MV-4-11 (cell line): Measurements from ENCODE around the gene ADAM23.

Experiments
- DNase-seq: peaks from one replicate; lab custom pipeline; 2025; lab: John Stamatoyannopoulos, UW

Gene ADAM23

DNA sequence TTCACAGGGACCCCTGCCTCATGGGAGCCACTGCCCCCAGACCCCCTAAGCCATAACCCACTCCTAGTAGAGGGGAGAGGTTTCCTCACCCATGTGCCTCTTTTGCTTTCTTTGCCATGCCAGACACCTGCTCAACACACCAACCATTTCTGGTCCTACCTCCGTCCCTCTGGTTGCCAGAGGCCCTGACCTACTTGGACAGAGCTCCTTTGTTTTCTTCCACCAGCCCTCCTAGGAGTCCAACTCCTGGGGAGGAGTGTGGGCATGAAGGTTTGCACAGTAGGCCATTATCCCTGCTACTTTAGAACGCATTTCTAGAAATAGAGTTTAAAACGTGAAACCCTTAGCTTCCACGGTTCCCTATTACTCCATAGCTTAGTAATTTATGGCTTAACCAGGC lies 122.3 kb downstream of the ADAM23 start:
- no peak for DNase-seq

DNA sequence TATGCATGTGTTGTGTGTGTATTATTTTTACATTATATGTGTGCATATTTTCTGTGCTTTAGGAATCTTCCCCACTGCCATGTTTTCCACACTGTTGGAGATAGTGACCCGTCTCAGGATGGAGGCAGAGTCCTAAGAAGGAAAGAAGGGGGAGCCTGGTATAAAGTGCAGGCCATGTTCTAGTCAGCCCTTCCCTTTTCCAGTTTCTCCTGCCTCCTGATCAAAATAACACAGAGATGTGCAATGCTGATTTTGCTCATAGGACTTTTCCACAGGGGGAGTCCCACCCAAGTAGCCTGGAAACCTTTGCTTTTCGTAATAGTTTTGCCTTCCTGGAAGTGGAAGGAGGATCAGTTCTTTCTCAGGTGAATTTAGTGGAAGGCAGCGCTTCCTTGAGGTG lies 126.1 kb downstream of the ADAM23 start:
- no peak for DNase-seq

GRCh38 chr2:206570199-206570598 lies 126.9 kb downstream of the ADAM23 start:
- DNase-seq, result no peak

GRCh38 chr2:206572725-206573124 lies 129.4 kb downstream of the ADAM23 start:
- DNase-seq, result peak; percentile 50

- DNase-seq, result no peak
These were observed 130.5 kb downstream of the ADAM23 start for GRCh38 chr2:206573793-206574192.

DNA sequence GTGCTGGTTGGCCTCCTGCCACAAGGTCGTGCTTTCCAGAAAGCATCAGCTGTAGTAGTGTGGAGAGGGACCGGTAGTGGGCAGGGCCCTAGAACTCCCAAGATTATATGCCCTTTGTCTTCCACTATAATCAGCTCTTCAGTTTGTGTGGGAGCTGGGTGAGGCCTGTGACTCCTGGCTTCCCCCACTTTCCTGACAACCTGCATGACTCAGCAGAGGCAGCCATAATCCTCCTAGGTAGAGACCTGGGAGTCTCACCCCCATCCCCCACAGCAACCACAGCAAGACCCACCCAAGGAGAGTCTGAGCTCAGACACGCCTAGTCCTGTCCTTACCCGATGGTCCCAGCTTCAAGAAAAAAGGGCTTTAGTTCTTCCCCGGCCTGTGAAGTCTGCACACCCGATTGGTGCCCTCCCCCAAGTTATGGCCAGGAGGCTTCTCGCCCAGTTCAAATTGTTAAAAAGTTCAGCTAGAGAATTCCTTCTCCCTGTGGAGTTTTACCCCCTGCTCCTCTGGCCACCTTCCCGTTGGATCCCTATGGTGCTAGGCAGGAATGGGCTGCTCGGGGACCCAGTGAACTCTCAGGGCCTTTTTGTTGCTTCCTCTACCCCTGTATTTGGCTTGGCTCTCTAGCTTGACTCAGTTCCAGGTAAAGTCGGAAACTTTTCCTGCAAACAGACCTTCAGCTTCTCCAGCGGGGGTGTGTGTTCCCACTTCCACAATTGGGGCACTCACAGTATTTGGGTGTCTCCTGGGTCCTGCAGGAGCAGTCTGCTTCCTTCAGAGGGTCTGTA lies 141.2 kb downstream of the ADAM23 start:
- no peak for DNase-seq

DNA sequence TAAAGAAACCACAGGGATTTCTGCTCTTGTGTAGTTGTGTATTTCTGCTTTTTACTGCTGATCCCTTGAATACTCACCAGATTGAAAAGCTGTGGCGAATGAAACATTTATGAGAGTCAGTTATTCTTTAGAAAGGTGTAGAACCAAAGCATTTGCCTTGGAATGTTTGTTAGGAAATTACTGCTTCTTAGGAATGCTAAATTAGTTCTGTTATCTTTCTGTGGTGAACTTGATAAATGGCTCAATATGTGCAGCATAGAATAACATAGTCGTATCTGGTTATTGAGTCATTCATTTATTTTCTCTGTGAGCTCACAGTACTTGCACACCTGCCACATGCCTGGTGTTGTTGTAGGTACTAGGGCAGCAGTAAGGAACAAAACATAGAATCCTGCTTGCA lies 142.0 kb downstream of the ADAM23 start:
- DNase-seq, result no peak

GRCh38 chr2:206586609-206587008 lies 143.3 kb downstream of the ADAM23 start:
- DNase-seq, result no peak

DNA sequence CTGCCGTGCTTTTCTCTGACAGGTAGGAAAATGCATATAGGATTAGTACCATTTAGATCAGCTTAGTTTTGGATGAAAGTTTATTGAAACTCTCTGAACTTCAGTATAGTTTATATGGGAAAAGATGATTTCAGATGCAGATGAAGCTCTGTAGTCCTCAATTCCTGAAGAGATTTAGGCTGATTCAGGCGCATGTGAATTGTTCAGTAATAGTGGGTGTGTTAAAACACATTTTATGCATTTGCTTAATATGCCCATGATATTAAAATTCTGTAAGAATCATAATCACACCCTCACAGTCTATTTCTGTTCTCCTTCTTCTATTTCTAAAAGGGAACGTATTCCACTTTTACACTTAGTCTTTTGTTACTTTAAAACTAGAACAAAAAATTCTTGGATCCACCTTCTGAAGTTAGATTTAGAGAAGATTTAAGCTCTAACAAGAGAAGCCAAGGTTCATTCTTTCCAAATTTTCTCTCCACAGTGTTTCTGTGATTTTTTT lies 154.4 kb downstream of the ADAM23 start:
- no peak for DNase-seq

DNA sequence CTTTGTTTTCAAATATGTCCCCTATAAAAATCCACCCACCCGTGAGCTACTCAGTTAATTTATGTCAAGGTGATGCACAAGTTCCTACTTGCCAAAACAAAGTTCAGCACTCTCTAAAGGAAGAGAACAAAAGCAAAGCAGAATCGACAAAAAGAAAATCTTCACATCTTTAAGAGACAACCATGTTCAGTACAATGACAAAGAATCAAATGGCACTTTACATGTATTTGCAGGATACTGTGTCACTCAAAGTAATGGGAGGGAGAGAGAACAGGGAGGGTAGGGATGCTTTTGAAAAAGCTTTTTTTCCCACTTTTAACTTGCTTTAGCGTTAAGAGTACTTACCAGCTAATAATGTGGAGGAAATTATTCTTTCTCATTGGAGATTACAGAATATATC lies 159.9 kb downstream of the ADAM23 start:
- DNase-seq, result no peak

- no peak for DNase-seq
These were observed 167.1 kb downstream of the ADAM23 start for GRCh38 chr2:206610451-206610850.

GRCh38 chr2:206611191-206611590 lies 167.9 kb downstream of the ADAM23 start:
- no peak for DNase-seq

- no peak for DNase-seq
These were observed 168.4 kb downstream of the ADAM23 start for GRCh38 chr2:206611736-206612135.

DNA sequence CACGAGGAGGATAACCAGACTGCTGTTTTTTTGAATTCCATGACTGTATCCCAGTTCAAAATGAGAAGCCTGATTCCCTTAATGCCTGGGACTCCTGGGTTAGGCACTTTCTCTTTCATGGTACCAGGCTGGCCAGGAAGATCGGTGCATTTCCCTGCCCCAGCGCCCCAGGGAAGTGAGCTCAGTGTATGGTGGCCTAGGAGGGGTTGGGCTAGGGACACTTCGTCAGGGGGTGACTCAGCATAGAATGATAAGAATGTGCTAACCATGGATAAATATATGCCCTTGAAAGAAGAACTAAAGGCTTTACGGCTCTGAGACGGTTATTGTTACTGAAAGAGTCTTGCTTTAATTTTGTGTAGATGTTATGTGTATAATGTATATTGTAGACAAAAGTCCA lies 171.5 kb downstream of the ADAM23 start:
- DNase-seq, result peak; percentile 94

DNA sequence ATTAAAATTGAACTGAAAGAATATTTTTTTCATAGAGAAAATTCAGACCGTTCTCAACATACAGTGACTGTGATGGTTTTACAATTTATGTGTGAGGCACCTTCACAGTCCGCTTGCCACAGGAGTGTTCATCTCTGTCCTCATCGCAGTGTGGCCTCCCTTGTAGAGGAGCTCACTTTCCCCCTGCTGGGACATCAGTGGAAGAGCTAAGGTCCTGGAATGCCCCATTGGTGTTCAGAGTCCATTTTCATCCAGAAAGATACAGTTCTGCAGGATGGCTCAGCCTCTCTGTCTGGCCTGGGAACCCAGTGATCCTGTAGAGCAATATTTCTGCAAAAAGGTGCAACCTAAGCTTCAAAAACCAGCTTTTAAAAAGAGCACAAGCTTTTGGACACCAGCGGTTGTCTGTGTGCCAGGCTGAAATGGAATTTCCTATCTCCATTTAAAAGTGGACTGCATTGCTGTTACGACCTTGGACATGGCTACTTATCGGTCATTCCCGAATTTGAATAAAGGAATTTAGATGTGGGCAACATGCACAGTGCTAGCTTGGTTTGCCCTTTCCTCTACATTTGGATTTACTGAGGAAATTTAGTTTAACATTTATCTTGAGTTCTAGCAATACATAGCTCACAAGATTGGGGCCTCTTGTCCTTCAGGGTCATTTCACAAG lies 172.2 kb downstream of the ADAM23 start:
- DNase-seq, result no peak

DNA sequence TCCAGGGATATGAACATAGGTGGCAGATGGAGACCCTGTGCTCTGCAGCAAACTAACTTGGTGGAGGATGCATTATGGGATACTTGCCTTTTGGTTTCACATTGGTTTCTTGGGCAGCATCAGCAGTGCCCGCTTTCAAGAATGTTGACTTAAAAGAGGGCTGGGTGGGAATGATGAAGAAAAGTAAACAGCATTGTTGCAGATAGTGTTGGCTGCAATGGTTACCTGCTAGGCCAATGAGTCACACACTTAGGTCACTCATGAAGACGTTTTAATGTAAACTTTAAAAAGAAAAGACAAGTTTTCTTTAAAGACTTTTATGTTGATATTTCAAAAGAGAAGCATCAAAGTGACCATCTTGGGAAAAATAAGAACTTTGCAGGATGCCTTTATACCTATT lies 172.8 kb downstream of the ADAM23 start:
- no peak for DNase-seq

- no peak for DNase-seq
These were observed 175.7 kb downstream of the ADAM23 start for GRCh38 chr2:206619011-206619410.

GRCh38 chr2:206626108-206626507 lies 182.8 kb downstream of the ADAM23 start:
- DNase-seq, result no peak

- DNase-seq, result no peak
These were observed 184.3 kb downstream of the ADAM23 start for GRCh38 chr2:206627632-206628031.

DNA sequence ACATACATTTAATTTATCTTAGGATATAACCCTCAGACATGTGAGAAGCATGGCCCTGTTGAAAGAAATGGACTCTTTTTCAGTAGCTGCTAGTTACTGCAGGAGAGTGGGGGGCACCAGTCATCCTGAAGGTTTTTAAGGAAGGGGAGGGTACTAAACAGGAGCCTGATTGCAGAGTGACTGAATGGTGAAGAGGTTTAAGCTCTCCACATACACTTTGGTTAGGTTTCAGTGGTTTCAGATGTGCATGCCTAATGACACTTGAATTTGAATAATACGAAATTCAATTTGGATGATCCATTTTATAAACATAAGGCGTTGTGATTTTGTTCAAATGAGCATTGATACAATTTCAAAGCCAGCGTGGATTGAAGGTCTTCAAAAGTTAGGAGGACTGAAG lies 188.0 kb downstream of the ADAM23 start:
- no peak for DNase-seq

GRCh38 chr2:206635015-206635414 lies 191.7 kb downstream of the ADAM23 start:
- no peak for DNase-seq

- DNase-seq, result no peak
These were observed 196.3 kb downstream of the ADAM23 start for GRCh38 chr2:206639636-206640035.

DNA sequence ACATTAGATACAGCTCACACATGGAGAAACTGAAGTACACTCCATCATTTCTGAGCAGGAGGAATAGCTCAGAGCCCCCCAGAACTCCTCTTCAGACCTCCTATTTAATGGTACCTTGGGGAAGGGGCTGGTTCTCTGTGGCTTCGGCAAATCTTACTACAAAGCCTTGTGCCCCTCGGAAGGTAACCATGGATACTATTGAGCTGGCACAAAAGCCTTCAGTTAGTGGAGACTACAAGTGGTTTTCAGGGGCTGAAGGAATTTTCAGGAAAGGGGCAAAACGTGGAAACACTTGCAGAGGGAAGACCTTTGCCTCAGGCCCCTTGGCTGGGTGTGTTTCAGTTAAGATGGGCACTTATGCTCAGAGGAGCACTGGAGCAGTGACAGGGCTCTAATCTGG lies 197.9 kb downstream of the ADAM23 start:
- no peak for DNase-seq
